PC-3 (cell line): Measurements from ENCODE around the gene KCTD20. TPM values are rescaled to one million over a fixed set of nuclear protein-coding genes. Genes with fewer than 3 reads are reported as not detected.

ENCODE experiments used
- ATAC-seq: fragments of 200-7000 bp; cut with Tn5 transposase; 2 replicates; pipeline ENCODE4 v1.9.1; 2020; ENCODE audit warnings: mild to moderate bottlenecking, moderate library complexity
- BruUV-seq: library from RNA; stranded (reverse); fragments of 400-500 nt; replicated peaks from 2 replicates; lab custom pipeline; 2021; lab: Mats Ljungman, UMichigan
- CTCF ChIA-PET: fragments of 300-600 bp; sonication (Branson Sonifier 250); formaldehyde crosslinking; loops from one replicate; lab custom pipeline; 2022; ENCODE audit warnings: antibody characterized with exemption; lab: Charles Lee
- POLR2A ChIA-PET: fragments of 300-600 bp; sonication (Branson Sonifier 250); formaldehyde crosslinking; loops from one replicate; lab custom pipeline; 2022; ENCODE audit warnings: antibody characterized with exemption; ENCODE audit not compliant: unreplicated experiment; lab: Charles Lee
- DNase-seq: peaks from one replicate; pipeline ENCODE4 v3.0.0-alpha.2; 2015
- H2AFZ ChIP-seq: fragments of 300-600 bp; sonication (generic); 2 replicates; pipeline ENCODE4 v1.6.0; 2016; ENCODE audit warnings: antibody characterized with exemption, low read length
- H3F3A ChIP-seq: fragments of 300-600 bp; sonication (generic); one replicate; pipeline ENCODE4 v1.6.0; 2017; ENCODE audit warnings: antibody characterized with exemption, low read length, control low read depth, mild to moderate bottlenecking; ENCODE audit not compliant: unreplicated experiment
- H3K27ac ChIP-seq: fragments of 300-600 bp; sonication (generic); 2 replicates; pipeline ENCODE4 v1.5.1; 2016; ENCODE audit warnings: mild to moderate bottlenecking, low read length
- H3K27me3 ChIP-seq: fragments of 300-600 bp; sonication (generic); 2 replicates; pipeline ENCODE4 v1.6.1; 2016; ENCODE audit warnings: low read length, mixed read lengths
- H3K36me3 ChIP-seq: fragments of 300-600 bp; sonication (generic); 2 replicates; pipeline ENCODE4 v1.6.1; 2016; ENCODE audit warnings: low read depth, mixed run types, low read length, mixed read lengths
- H3K4me1 ChIP-seq: fragments of 300-600 bp; sonication (generic); 2 replicates; pipeline ENCODE4 v1.5.1; 2016; ENCODE audit warnings: low read length; ENCODE audit not compliant: insufficient read depth
- H3K4me2 ChIP-seq: fragments of 300-600 bp; sonication (generic); 2 replicates; pipeline ENCODE4 v1.6.0; 2016; ENCODE audit warnings: low read length
- H3K4me3 ChIP-seq: fragments of 300-600 bp; sonication (generic); 2 replicates; pipeline ENCODE4 v1.5.1; 2016; ENCODE audit warnings: mild to moderate bottlenecking, low read length, mixed read lengths
- H3K79me2 ChIP-seq: fragments of 300-600 bp; sonication (generic); 2 replicates; pipeline ENCODE4 v1.6.1; 2017; ENCODE audit warnings: low read length, mixed read lengths
- H3K9ac ChIP-seq: fragments of 300-600 bp; sonication (generic); 2 replicates; pipeline ENCODE4 v1.6.0; 2016; ENCODE audit warnings: mild to moderate bottlenecking, low read length
- H3K9me2 ChIP-seq: fragments of 300-600 bp; sonication (generic); replicated peaks from 2 replicates; pipeline ENCODE4 v1.6.1; 2016; ENCODE audit warnings: mixed run types, low read length, mixed read lengths
- H3K9me3 ChIP-seq: fragments of 300-600 bp; sonication (generic); 2 replicates; pipeline ENCODE4 v1.6.1; 2016; ENCODE audit warnings: low read length, mixed read lengths
- H4K20me1 ChIP-seq: fragments of 300-600 bp; sonication (generic); 2 replicates; pipeline ENCODE4 v1.6.1; 2016; ENCODE audit warnings: low read length, mixed read lengths
- EZH2 ChIP-seq: fragments of 300-600 bp; sonication (generic); IDR thresholded peaks from one replicate; pipeline ENCODE4 v1.6.1; 2017; ENCODE audit warnings: antibody characterized with exemption, mild to moderate bottlenecking, low read length; ENCODE audit not compliant: unreplicated experiment
- EZH2phosphoT487 ChIP-seq: fragments of 300-600 bp; sonication (generic); IDR thresholded peaks from 2 replicates; pipeline ENCODE4 v1.6.1; 2018; ENCODE audit warnings: mild to moderate bottlenecking, antibody characterized with exemption, low read length, borderline replicate concordance
- intact Hi-C: fragments of 100-400 bp; cut with micrococcal nuclease; formaldehyde crosslinking; loops from 2 replicates; pipeline ENCODE4 v1.9.0; 2023
- total RNA-seq: library from RNA; depleted of rRNA; stranded (reverse); fragments of >200 nt; gene quantifications from 2 replicates; pipeline ENCODE4 v1.2.3, GENCODE V29; 2014
- TF ChIP-seq, protein P1 (sequence below): fragments of 300-600 bp; sonication (generic); conservative IDR thresholded peaks from 2 replicates; pipeline ENCODE4 v1.5.1; 2017; ENCODE audit warnings: antibody characterized with exemption, low read depth, mild to moderate bottlenecking, low read length

Gene KCTD20
- total RNA-seq, 1 experiment from 2014 or later = 26.5 TPM

GRCh38 chr6:36432151-36432671 lies 10.6 kb upstream of the KCTD20 start:
- ATAC-seq = 0 out of 2 replicates have a peak, but pooled peaks have one; percentile 31
- intact Hi-C loops = no loop called here
- Histone ChIP-seq H3K9me3 (no peaks in the 10 kb centered on the region), H3K36me3 (no peaks in the 10 kb centered on the region), H3K4me1 (peaks cover 11% of the 10 kb centered on the region), H3K27me3 (no peaks in the 10 kb centered on the region), H3K79me2 (no peaks in the 10 kb centered on the region), H3K4me2 (peak overlapping the region; percentile 21), H3K27ac (no peak overlapping the region), H3K9ac (no peak overlapping the region), H2AFZ (peak overlapping the region; percentile 42; the same call in 1 of the 2 replicates), H3K4me3 (no peak overlapping the region), H4K20me1 (no peaks in the 10 kb centered on the region), H3K9me2 (no peaks in the 10 kb centered on the region), H3F3A (no peaks in the 10 kb centered on the region)
- BruUV-seq = no TSS peak
- DNase-seq = peak; percentile 53
- POLR2A ChIA-PET = no interaction called here
- CTCF ChIA-PET = no interaction called here
- TF ChIP-seq, protein P1, sequence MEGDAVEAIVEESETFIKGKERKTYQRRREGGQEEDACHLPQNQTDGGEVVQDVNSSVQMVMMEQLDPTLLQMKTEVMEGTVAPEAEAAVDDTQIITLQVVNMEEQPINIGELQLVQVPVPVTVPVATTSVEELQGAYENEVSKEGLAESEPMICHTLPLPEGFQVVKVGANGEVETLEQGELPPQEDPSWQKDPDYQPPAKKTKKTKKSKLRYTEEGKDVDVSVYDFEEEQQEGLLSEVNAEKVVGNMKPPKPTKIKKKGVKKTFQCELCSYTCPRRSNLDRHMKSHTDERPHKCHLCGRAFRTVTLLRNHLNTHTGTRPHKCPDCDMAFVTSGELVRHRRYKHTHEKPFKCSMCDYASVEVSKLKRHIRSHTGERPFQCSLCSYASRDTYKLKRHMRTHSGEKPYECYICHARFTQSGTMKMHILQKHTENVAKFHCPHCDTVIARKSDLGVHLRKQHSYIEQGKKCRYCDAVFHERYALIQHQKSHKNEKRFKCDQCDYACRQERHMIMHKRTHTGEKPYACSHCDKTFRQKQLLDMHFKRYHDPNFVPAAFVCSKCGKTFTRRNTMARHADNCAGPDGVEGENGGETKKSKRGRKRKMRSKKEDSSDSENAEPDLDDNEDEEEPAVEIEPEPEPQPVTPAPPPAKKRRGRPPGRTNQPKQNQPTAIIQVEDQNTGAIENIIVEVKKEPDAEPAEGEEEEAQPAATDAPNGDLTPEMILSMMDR = no peak
- no peak for TF ChIP-seq EZH2
- no peak for TF ChIP-seq EZH2phosphoT487

DNA sequence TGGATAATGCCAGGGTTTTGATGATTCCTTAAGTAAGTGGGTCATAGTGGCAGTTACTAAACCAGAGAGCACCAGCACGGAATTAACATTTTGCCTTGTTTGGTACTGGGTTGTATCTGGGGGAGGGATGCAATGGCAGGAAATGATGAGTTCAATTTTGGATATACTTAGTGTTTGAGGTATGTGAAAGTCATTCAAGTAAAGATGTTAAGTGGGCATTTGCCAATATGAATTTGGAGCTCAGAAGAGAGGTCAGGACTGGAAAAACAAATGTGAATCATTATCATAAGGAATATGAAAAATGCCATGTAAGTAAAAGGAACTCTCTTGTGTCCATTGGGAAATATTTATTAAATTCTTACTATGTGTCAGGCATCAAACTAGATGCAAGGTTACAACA lies 6.3 kb upstream of the KCTD20 start:
- no peak for TF ChIP-seq EZH2
- TF ChIP-seq, protein P1 = no peak
- TF ChIP-seq EZH2phosphoT487 = no peak
- Histone ChIP-seq H3K9me3 (no peaks in the 10 kb centered on the region), H4K20me1 (no peaks in the 10 kb centered on the region), H3K4me3 (no peak overlapping the region), H3K9me2 (no peaks in the 10 kb centered on the region), H3K4me2 (no peak overlapping the region), H3K27me3 (no peaks in the 10 kb centered on the region), H3K79me2 (no peaks in the 10 kb centered on the region), H3K27ac (no peak overlapping the region), H3F3A (peaks cover 4% of the 10 kb centered on the region), H2AFZ (no peak overlapping the region), H3K4me1 (peaks cover 20% of the 10 kb centered on the region), H3K36me3 (no peaks in the 10 kb centered on the region), H3K9ac (no peak overlapping the region)
- CTCF ChIA-PET = no interaction called here
- BruUV-seq = no TSS peak
- DNase-seq (peak; percentile 36), ATAC-seq (no peak)
- intact Hi-C loops = no loop called here
- POLR2A ChIA-PET = no interaction called here

GRCh38 chr6:36441307-36441894 lies 1.4 kb upstream of the KCTD20 start:
- no peaks in the 10 kb centered on the region for H3K36me3 ChIP-seq
- H3K4me3 ChIP-seq = no peak overlapping the region
- H3K4me1 ChIP-seq = peaks cover 29% of the 10 kb centered on the region
- H4K20me1 ChIP-seq = no peaks in the 10 kb centered on the region
- DNase-seq (peak; percentile 97), ATAC-seq (peak; percentile 76)
- ChIA-PET CTCF (interaction anchor here (1.0 kb wide), 1 partner anchor 18 kb away, joined by 4 read pairs; no protein-coding TSS in a partner anchor), POLR2A (interaction anchor here (0.5 to 0.6 kb wide), 3 partner anchors 68 to 247 kb away, joined by 3 to 8 read pairs (median 4); no protein-coding TSS in a partner anchor)
- peaks cover 35% of the 10 kb centered on the region for H3K79me2 ChIP-seq
- H3K9me2 ChIP-seq = no peaks in the 10 kb centered on the region
- intact Hi-C loops = loop anchor here (1.0 to 5.0 kb wide), 2 partner anchors 18 to 166 kb away; no protein-coding TSS in a partner anchor
- no TSS peak for BruUV-seq
- H3K27me3 ChIP-seq = no peaks in the 10 kb centered on the region
- H3K4me2 ChIP-seq = peak overlapping the region; percentile 56
- peak overlapping the region; percentile 94 for H3K9ac ChIP-seq
- H3K27ac ChIP-seq = peak overlapping the region; percentile 83
- peak overlapping the region; percentile 31 for H2AFZ ChIP-seq
- H3K9me3 ChIP-seq = no peaks in the 10 kb centered on the region
- TF ChIP-seq, protein P1 = no peak
- no peak for TF ChIP-seq EZH2phosphoT487
- H3F3A ChIP-seq = peaks cover 4% of the 10 kb centered on the region
